ENCODE results near the gene AVPR2. TPM values are rescaled to one million over a fixed set of nuclear protein-coding genes. Genes with fewer than 3 reads are reported as not detected.

Gene AVPR2
- total RNA-seq, 6 donors from 2014 or later: 1.2 to 2.8 (median 1.4) TPM; not detected in 3

GRCh38 chrX:153871451-153871850 lies 33.0 kb upstream of the AVPR2 start:
- Histone ChIP-seq H3K4me3 (no peak overlapping the region), H3K36me3 (no peaks in the 10 kb centered on the region), H3K27ac (no peak overlapping the region), H3K9me3 (no peaks in the 10 kb centered on the region), H3K27me3 (peaks cover 0 to 7% (median 0%) of the 10 kb centered on the region in 4 donors), H3K4me1 (no peaks in the 10 kb centered on the region)
- 18 to 24% methylated on average over 6 of the region's 6 CpGs for WGBS, 2 donors
- TF ChIP-seq CTCF (IDR thresholded peaks at IDR 0.05) (no peak), EP300 (IDR thresholded peaks at IDR 0.05) (no peak), POLR2A (IDR thresholded peaks at IDR 0.05) (no peak), POLR2AphosphoS5 (IDR thresholded peaks at IDR 0.05) (no peak)
- no peak for ATAC-seq (ENCODE audit: low FRiP score in 2 of 2)
- DNase-seq: no peak

DNA sequence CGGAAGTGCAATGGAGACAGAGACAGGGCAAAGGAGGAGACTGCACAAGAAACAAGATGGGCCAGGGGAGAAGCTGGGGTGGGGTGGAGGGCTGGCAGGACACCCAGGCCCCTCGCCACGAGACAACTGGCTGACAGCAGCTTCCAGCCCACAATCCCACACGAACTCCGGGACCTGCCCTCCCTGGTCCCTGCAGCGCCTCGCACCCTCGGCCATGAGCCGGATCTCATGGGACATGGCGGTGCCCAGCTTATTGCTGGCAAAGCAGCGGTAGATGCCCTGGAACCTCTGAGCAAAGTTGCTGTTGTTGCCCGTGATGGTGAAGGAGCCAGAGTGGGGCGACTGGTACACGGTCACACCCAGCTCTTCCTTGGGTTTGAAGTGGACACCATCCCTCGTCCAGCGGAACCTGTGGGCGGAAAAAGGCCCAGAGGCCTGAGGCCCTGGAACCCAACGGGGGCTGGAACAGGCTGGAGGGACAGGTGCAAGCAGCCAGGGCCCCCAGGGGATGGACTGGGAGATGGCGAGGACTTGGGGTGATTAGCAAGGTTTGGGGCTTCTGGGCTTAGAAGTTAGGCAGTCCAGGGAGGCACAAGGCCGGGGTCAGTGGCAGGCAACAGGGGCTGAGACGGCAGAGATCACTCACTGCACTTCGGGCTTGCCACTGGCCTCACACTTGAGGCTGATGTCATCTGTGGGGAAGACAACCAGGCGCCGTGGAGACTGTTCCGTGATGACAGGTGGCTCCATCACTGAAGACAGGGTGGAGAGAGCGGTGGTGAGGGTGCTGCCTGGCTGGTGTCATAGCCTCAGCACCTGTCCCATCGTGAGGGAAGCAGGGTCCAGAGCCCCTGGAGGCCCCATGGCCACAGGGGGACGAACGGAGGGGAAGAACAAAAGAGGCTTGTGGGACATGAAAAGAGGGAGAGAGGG lies 32.3 kb upstream of the AVPR2 start:
- Histone ChIP-seq H3K36me3 (no peaks in the 10 kb centered on the region), H3K27ac (no peak overlapping the region), H3K4me1 (no peaks in the 10 kb centered on the region), H3K9me3 (no peaks in the 10 kb centered on the region), H3K27me3 (peaks cover 0 to 7% (median 0%) of the 10 kb centered on the region in 4 donors), H3K4me3 (no peak overlapping the region)
- DNase-seq (no peak), ATAC-seq (ENCODE audit: low FRiP score in 2 of 2) (no peak)
- TF ChIP-seq CTCF (IDR thresholded peaks at IDR 0.05) (no peak), POLR2A (IDR thresholded peaks at IDR 0.05) (no peak), POLR2AphosphoS5 (IDR thresholded peaks at IDR 0.05) (no peak), EP300 (IDR thresholded peaks at IDR 0.05) (no peak)
- WGBS, 2 donors: 65 to 77% methylated on average over 7 to 29 of the region's 29 CpGs

DNA sequence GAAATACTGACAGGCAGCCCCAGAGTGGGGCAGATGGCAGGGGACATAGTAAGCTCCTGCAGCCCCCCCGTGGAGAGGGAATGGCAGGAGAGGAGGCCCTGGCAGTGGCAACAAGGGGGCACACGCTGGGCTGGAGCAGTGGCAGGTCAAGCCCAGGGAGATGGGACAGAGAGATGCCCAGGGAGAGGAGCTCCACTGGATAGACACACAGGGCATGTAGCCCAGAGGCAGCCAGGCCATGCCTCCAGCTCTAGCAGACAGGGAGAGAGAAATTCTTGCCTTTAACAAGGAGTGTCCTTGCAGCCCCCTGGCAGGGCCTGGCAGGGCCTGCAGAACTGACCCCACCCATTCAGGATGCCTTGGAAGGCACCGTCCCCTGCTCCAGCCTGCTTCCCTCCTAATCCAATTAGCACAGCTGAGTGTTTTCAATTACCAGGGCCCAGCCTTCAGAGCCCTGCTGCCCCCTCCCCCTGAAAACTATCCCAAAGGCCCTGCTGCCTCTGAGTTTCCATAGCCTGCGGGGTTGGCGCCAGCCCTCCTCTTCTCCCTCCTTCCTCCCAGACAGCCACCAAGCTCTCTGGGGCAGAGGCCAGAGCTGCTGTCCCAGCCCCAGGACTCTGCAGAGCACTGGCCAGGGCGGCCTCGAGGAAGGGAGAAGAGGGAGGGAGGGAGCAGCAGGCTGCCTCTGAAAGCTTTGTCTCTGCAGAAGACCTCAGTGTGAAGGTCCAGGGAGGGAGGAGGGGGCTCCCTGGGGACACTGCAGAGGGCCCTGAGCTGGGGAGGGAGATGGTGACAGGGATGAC lies 31.0 kb upstream of the AVPR2 start:
- Histone ChIP-seq H3K36me3 (no peaks in the 10 kb centered on the region), H3K9me3 (no peaks in the 10 kb centered on the region), H3K27me3 (peaks cover 0 to 16% (median 0%) of the 10 kb centered on the region in 4 donors), H3K27ac (no peak overlapping the region), H3K4me3 (no peak overlapping the region), H3K4me1 (no peaks in the 10 kb centered on the region)
- ATAC-seq (ENCODE audit: low FRiP score in 2 of 2) (no peak), DNase-seq (no peak)
- no peak for TF ChIP-seq POLR2A (IDR thresholded peaks at IDR 0.05)
- TF ChIP-seq POLR2AphosphoS5 (IDR thresholded peaks at IDR 0.05): no peak
- no peak for TF ChIP-seq CTCF (IDR thresholded peaks at IDR 0.05)
- 38% methylated on average over 6 of the region's 7 CpGs; no CpG with 5 or more reads in 1 of the 2 donors for WGBS, 2 donors

DNA sequence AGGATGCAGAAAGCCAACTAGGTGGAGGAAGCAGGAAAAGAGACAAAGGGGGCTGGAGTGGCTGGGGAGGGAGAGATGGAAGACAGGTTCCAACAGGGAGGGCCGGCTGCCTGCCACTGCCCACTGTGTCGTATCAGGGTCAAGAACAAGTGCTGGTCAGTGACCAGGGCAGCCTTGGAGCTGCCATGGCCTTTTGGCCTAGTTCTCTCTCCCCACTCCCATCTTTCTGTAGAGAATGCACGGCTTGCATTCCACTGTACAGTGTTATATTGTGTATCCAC lies 30.4 kb upstream of the AVPR2 start:
- H3K27ac ChIP-seq: no peak overlapping the region
- H3K4me1 ChIP-seq: no peaks in the 10 kb centered on the region
- ATAC-seq (ENCODE audit: low FRiP score in 2 of 2): no peak
- TF ChIP-seq CTCF (IDR thresholded peaks at IDR 0.05) (no peak), EP300 (IDR thresholded peaks at IDR 0.05) (no peak), POLR2AphosphoS5 (IDR thresholded peaks at IDR 0.05) (no peak), POLR2A (IDR thresholded peaks at IDR 0.05) (no peak)
- H3K36me3 ChIP-seq: no peaks in the 10 kb centered on the region
- H3K27me3 ChIP-seq: peaks cover 0 to 19% (median 0%) of the 10 kb centered on the region in 4 donors
- WGBS, 2 donors: 57 to 68% methylated on average over 1 to 3 of the region's 3 CpGs
- DNase-seq: no peak
- H3K9me3 ChIP-seq: no peaks in the 10 kb centered on the region
- H3K4me3 ChIP-seq: no peak overlapping the region

All from upper lobe of left lung (tissue), 6 donors.